GM23248 (cell line): ENCODE results near the gene FTO. TPM values are rescaled to one million over a fixed set of nuclear protein-coding genes. Genes with fewer than 3 reads are reported as not detected.

Experiments used
- DNase-seq: peaks from one replicate; pipeline ENCODE4 v3.0.0-alpha.2; 2015
- H2AFZ ChIP-seq: fragments of 200-600 bp; sonication (generic); 2 replicates; pipeline ENCODE4 v1.6.1; 2016; ENCODE audit warnings: antibody characterized with exemption
- H3F3A ChIP-seq: fragments of 200-600 bp; sonication (generic); 2 replicates; pipeline ENCODE4 v1.6.1; 2016; ENCODE audit warnings: mild to moderate bottlenecking, antibody characterized with exemption, mixed run types; ENCODE audit not compliant: insufficient read depth
- H3K27ac ChIP-seq: fragments of 200-600 bp; sonication (generic); 2 replicates; pipeline ENCODE4 v1.5.1; 2016; ENCODE audit warnings: mild to moderate bottlenecking
- H3K27me3 ChIP-seq: fragments of 200-600 bp; sonication (generic); replicated peaks from 2 replicates; pipeline ENCODE4 v1.6.1; 2016; ENCODE audit warnings: mild to moderate bottlenecking; ENCODE audit not compliant: insufficient read depth
- H3K36me3 ChIP-seq: fragments of 200-600 bp; sonication (generic); 2 replicates; pipeline ENCODE4 v1.6.1; 2016; ENCODE audit warnings: low read depth, mild to moderate bottlenecking
- H3K4me1 ChIP-seq: fragments of 200-600 bp; sonication (generic); 2 replicates; pipeline ENCODE4 v1.6.1; 2016; ENCODE audit warnings: mild to moderate bottlenecking; ENCODE audit not compliant: insufficient read depth
- H3K4me2 ChIP-seq: fragments of 200-600 bp; sonication (generic); one replicate; pipeline ENCODE4 v1.6.1; 2016; ENCODE audit warnings: mild to moderate bottlenecking; ENCODE audit not compliant: unreplicated experiment
- H3K4me3 ChIP-seq: fragments of 200-600 bp; sonication (generic); 2 replicates; pipeline ENCODE4 v1.5.1; 2016; ENCODE audit warnings: mild to moderate bottlenecking
- H3K79me2 ChIP-seq: fragments of 200-600 bp; sonication (generic); 2 replicates; pipeline ENCODE4 v1.6.1; 2016; ENCODE audit warnings: mild to moderate bottlenecking; ENCODE audit not compliant: insufficient read depth
- H3K9ac ChIP-seq: fragments of 200-600 bp; sonication (generic); 2 replicates; pipeline ENCODE4 v1.6.1; 2016; ENCODE audit warnings: mild to moderate bottlenecking
- H3K9me2 ChIP-seq: fragments of 200-600 bp; sonication (generic); 2 replicates; pipeline ENCODE4 v1.6.1; 2016; ENCODE audit warnings: mixed run types, mild to moderate bottlenecking, moderate library complexity; ENCODE audit not compliant: insufficient read depth
- H3K9me3 ChIP-seq: fragments of 200-600 bp; sonication (generic); one replicate; pipeline ENCODE4 v1.6.1; 2017; ENCODE audit warnings: low read depth
- H4K20me1 ChIP-seq: fragments of 200-600 bp; sonication (generic); 2 replicates; pipeline ENCODE4 v1.6.0; 2016; ENCODE audit not compliant: insufficient read depth
- EZH2 ChIP-seq: fragments of 200-600 bp; sonication (generic); IDR thresholded peaks from 2 replicates; pipeline ENCODE4 v1.6.1; 2018; ENCODE audit warnings: antibody characterized with exemption, mild to moderate bottlenecking; ENCODE audit not compliant: insufficient read depth, poor library complexity, severe bottlenecking
- EZH2phosphoT487 ChIP-seq: fragments of 200-600 bp; sonication (generic); IDR thresholded peaks from 2 replicates; pipeline ENCODE4 v1.6.1; 2018; ENCODE audit warnings: antibody characterized with exemption, moderate library complexity, mild to moderate bottlenecking, low read depth; ENCODE audit not compliant: insufficient read depth
- WGBS, 2 experiments: methylation state at CpG; one replicate each; pipeline ENCODE4 v1.1.6; 2015 to 2017; ENCODE audit warnings: low lambda C conversion rate in 2 of 2, low coverage in 1 of 2; ENCODE audit errors: missing lambda C conversion rate in 2 of 2; 5-methylcytosine and 5-hydroxymethylcytosine counted together
- in situ Hi-C: fragments of 300-500 bp; cut with MboI; formaldehyde crosslinking; loops from 2 replicates; pipeline ENCODE4 v1.15.0; 2020
- polyA plus RNA-seq: library from polyadenylated mRNA; unstranded; fragments of >200 nt; fragmentation: Nextera tagmentation; extraction: Ambion mirVana; gene quantifications from 2 replicates; pipeline ENCODE4 v1.2.1, GENCODE V29; 2016
- total RNA-seq: library from RNA; depleted of rRNA; stranded (reverse); fragments of >200 nt; shearing (Covaris generic); gene quantifications from 2 replicates; pipeline ENCODE4 v1.2.3, GENCODE V29; 2014

Gene FTO
- total and polyA plus RNA-seq, 2 experiments from 2014 or later = 85.3 to 99.2 TPM

DNA sequence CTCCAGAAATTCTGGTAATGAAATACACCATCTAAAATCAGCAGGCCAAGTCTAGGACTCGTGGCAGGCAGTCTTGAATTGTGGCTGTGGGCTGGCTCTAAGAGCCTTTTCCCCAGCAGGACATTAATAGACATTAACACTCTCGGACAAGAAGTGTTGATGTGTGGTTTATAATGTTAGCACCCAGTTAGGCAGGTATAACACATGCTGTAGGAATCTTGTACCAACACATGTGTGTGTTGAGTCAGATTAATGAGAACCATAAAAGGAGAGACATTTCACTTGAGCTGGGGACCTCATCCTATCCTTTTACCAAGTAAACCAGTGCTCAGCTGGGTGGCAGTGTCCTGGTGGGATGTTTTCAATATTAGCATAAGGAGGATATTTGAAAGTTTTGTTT, 264.5 kb downstream of the FTO start:
- no peaks in the 10 kb centered on the region for H3K9me3 ChIP-seq
- peak; percentile 56 for DNase-seq
- H3K27me3 ChIP-seq = no peaks in the 10 kb centered on the region
- no peaks in the 10 kb centered on the region for H3K36me3 ChIP-seq
- H3K79me2 ChIP-seq = no peaks in the 10 kb centered on the region
- peaks cover 23% of the 10 kb centered on the region for H3K4me1 ChIP-seq
- no peak overlapping the region for H2AFZ ChIP-seq
- H3K9ac ChIP-seq = no peak overlapping the region
- TF ChIP-seq EZH2 = no peak
- TF ChIP-seq EZH2phosphoT487 = peak; percentile 52; the same call in 1 of the 2 replicates
- H3K9me2 ChIP-seq = no peaks in the 10 kb centered on the region
- in situ Hi-C loops = no loop called here
- no peaks in the 10 kb centered on the region for H4K20me1 ChIP-seq
- H3F3A ChIP-seq = peaks cover 17% of the 10 kb centered on the region
- peak overlapping the region; percentile 33 for H3K27ac ChIP-seq
- WGBS, 2 experiments = 5 to 18% methylated on average over 2 of the region's 2 CpGs
- H3K4me2 ChIP-seq = peak overlapping the region; percentile 42
- no peak overlapping the region for H3K4me3 ChIP-seq

DNA sequence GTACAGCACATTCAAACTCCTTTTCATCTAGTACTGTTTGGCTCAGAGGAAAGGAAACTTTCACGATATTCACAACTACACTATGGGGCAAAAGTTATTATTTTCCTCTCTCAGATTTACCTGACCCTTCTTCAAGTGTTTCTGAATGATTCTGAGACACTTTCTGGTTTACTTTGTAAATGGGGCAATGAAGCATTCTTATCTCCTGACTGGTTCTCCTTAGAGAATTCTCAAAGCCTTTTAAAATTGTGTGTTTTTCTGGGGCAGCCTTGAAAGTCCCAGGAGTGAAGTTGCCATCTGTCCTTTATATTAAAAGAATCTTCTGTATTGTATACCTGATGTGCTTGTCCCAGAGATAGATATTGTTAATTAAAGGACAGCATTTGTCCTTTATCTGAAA, 264.9 kb downstream of the FTO start:
- 0 to 15% methylated on average over 1 of the region's 1 CpG for WGBS, 2 experiments
- no peak overlapping the region for H3K4me3 ChIP-seq
- no peak overlapping the region for H2AFZ ChIP-seq
- H3K4me1 ChIP-seq = peaks cover 23% of the 10 kb centered on the region
- peak overlapping the region; percentile 33 for H3K27ac ChIP-seq
- peak overlapping the region; percentile 42 for H3K4me2 ChIP-seq
- in situ Hi-C loops = no loop called here
- peaks cover 17% of the 10 kb centered on the region for H3F3A ChIP-seq
- DNase-seq = peak; percentile 61
- no peak for TF ChIP-seq EZH2phosphoT487
- TF ChIP-seq EZH2 = no peak
- H3K27me3 ChIP-seq = no peaks in the 10 kb centered on the region
- H4K20me1 ChIP-seq = no peaks in the 10 kb centered on the region
- H3K9me3 ChIP-seq = no peaks in the 10 kb centered on the region
- no peak overlapping the region for H3K9ac ChIP-seq
- H3K36me3 ChIP-seq = no peaks in the 10 kb centered on the region
- no peaks in the 10 kb centered on the region for H3K9me2 ChIP-seq
- no peaks in the 10 kb centered on the region for H3K79me2 ChIP-seq

DNA sequence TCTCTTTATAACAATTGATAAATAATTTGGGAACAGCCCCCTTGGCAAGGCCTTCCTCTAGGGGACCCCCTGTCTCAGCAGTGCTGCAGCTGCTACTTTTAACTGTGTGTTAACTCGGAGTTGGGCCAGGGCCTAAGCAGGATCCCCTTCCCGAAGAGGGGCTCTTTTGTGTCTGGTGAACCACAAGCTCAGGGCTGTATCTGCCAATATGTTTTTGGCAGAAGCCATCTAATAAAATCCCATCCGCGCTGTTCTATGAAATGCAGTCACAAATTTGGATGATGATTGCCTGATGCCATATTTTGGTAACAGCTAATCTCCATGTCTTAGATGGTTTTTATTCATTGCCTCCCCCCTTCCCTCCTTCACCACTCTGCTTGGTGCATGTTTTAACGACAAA, 267.7 kb downstream of the FTO start:
- no peaks in the 10 kb centered on the region for H3K9me2 ChIP-seq
- in situ Hi-C loops = no loop called here

DNA sequence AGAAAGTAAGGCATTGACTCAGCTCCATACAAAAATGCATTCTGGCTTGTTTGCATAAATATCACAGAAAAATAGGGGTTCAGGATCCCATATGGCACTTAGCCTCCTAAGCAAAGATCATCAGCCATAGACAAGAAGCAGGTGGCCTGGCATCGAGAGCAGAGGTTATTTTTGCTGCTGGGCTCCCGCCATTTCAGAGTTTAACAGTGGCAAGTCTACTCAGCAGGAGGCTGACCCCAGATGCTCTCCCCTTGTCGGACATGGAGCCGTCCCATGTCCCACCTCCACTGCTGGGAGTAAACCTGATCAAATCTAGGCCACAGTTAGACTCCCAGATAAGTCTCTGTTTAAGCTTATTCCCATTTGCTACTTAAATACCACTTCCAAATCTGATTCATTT, 269.1 kb downstream of the FTO start:
- H3K9me3 ChIP-seq = no peaks in the 10 kb centered on the region
- in situ Hi-C loops = no loop called here
- DNase-seq = no peak
- H3K36me3 ChIP-seq = no peaks in the 10 kb centered on the region
- no peaks in the 10 kb centered on the region for H4K20me1 ChIP-seq
- H3K4me3 ChIP-seq = no peak overlapping the region
- H3K27me3 ChIP-seq = no peaks in the 10 kb centered on the region
- H3K4me2 ChIP-seq = no peak overlapping the region
- H3K9me2 ChIP-seq = no peaks in the 10 kb centered on the region
- H3K27ac ChIP-seq = no peak overlapping the region
- WGBS, 2 experiments = 97% methylated on average over 4 of the region's 4 CpGs
- H3K9ac ChIP-seq = no peak overlapping the region
- TF ChIP-seq EZH2phosphoT487 = no peak
- TF ChIP-seq EZH2 = no peak
- no peak overlapping the region for H2AFZ ChIP-seq
- H3K4me1 ChIP-seq = peaks cover 32% of the 10 kb centered on the region
- H3F3A ChIP-seq = peaks cover 12% of the 10 kb centered on the region; the same call in 1 of the 2 replicates
- H3K79me2 ChIP-seq = no peaks in the 10 kb centered on the region

More for the DNA sequence above, 267.7 kb downstream of the FTO start:
- Histone ChIP-seq H2AFZ (no peak overlapping the region), H3K4me3 (no peak overlapping the region), H4K20me1 (no peaks in the 10 kb centered on the region), H3F3A (peaks cover 13% of the 10 kb centered on the region; the same call in 1 of the 2 replicates), H3K27me3 (no peaks in the 10 kb centered on the region), H3K27ac (no peak overlapping the region), H3K4me2 (no peak overlapping the region), H3K4me1 (peaks cover 23% of the 10 kb centered on the region), H3K9ac (no peak overlapping the region), H3K9me3 (no peaks in the 10 kb centered on the region), H3K36me3 (no peaks in the 10 kb centered on the region), H3K79me2 (no peaks in the 10 kb centered on the region)
- WGBS, 2 experiments = 65 to 70% methylated on average over 5 of the region's 5 CpGs
- no peak for TF ChIP-seq EZH2phosphoT487
- TF ChIP-seq EZH2 = no peak
- DNase-seq = no peak

DNA sequence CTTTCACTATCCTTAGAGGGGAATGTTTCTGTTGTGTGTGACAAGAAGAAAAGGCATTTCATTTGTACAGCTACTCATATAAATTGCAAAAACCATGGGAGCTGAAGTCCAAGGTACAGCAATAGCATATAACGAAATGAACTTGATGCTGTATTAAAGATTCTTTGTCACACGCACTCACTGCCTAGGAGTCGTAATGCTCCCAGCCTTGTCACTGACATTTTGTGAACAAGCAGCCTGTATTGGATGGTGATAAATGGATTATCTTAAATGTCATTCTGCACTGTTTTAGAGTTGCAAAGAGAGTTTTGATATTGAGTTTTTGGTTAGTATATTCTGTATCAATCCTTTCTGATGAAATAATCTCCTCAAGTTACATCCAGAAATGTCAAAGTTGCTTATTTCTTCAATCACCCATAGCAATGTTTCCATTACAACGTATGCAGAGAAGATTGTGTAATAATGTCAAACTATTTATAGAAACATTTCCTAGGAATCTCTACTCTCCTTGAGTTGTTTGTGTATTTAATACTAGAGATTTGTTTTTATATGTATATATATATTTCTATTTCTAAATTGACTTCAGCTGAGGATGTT, 270.6 kb downstream of the FTO start:
- Histone ChIP-seq H3K27ac (no peak overlapping the region), H3K79me2 (no peaks in the 10 kb centered on the region), H3K36me3 (no peaks in the 10 kb centered on the region), H3K4me3 (no peak overlapping the region), H4K20me1 (no peaks in the 10 kb centered on the region), H3K27me3 (no peaks in the 10 kb centered on the region), H3K4me2 (no peak overlapping the region), H3K9me2 (no peaks in the 10 kb centered on the region), H2AFZ (no peak overlapping the region), H3F3A (no peaks in the 10 kb centered on the region), H3K9me3 (no peaks in the 10 kb centered on the region), H3K4me1 (peaks cover 16% of the 10 kb centered on the region), H3K9ac (no peak overlapping the region)
- in situ Hi-C loops = no loop called here
- TF ChIP-seq EZH2phosphoT487 = no peak
- no peak for TF ChIP-seq EZH2
- whole genome bisulfite sequencing, 2 experiments = 91 to 93% methylated on average over 4 of the region's 4 CpGs
- DNase-seq = peak; percentile 8
